Kidney epithelial cell (primary cell): ENCODE data around the gene FMNL2. TPM values are rescaled to one million over a fixed set of nuclear protein-coding genes. Genes with fewer than 3 reads are reported as not detected.

ENCODE experiments used
- DNase-seq: peaks from one replicate; pipeline ENCODE4 v3.0.0-alpha.2; 2010; ENCODE audit warnings: low read depth
- H3K27me3 ChIP-seq: 2 replicates; pipeline ENCODE4 v1.6.0; 2011; ENCODE audit warnings: low read length; ENCODE audit not compliant: control insufficient read depth, insufficient read depth
- H3K36me3 ChIP-seq: 2 replicates; pipeline ENCODE4 v1.5.1; 2011; ENCODE audit warnings: low read length; ENCODE audit not compliant: control insufficient read depth, insufficient read depth
- H3K4me3 ChIP-seq: 2 replicates; pipeline ENCODE4 v1.5.1; 2011; ENCODE audit warnings: low read depth, mild to moderate bottlenecking, control low read depth, low read length
- total RNA-seq: library from RNA; depleted of rRNA; stranded (reverse); fragments of >200 nt; gene quantifications from 2 replicates; pipeline ENCODE4 v1.2.3, GENCODE V29; 2015
- TF ChIP-seq, protein P1 (sequence below): IDR thresholded peaks from 2 replicates; pipeline ENCODE4 v1.5.1; 2011; ENCODE audit warnings: mild to moderate bottlenecking, moderate library complexity, low read length, control low read depth, inconsistent platforms; ENCODE audit not compliant: insufficient read depth, poor library complexity, severe bottlenecking

FMNL2 gene
- total RNA-seq, 1 donor from 2014 or later, result 68.0 TPM

DNA sequence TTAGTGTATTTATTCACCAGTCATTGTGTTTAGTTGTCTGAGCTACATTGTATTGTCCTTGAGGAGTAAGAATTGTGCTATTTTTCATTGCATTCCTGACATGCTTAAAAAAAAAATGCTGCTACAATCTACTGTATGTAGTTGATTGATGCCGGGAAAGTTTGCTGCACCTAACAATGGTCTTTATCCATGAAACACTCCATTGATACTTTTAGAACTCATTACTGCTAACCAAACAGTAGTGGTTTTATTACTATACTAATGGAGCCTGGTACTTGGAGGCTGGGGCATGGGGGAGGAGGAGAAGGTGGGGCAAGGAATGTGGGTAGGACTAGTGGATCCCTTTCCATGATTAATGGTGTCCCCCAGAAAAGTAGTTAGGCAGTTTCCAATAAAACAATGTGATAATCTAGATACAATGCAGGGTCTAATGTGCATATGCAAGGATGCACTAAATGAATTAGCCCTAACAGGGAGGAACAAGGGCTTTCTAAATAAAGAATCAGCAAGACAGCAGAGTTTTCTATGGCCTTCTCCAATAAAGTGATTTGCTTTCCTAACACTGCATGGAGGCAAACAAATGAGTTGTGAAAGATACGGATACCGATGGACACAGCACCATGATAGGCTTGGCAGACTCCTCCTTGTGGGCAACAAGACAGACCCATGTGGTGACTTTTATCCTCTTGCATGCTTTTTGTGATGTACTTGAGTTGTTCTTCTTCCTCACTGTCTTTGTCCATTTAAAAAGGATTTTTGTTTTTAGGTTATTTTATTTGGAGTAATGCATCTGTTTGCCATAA is 78.5 kb downstream of the FMNL2 start:
- no peak for DNase-seq
- no peaks in the 10 kb centered on the region for H3K36me3 ChIP-seq
- TF ChIP-seq, protein P1, sequence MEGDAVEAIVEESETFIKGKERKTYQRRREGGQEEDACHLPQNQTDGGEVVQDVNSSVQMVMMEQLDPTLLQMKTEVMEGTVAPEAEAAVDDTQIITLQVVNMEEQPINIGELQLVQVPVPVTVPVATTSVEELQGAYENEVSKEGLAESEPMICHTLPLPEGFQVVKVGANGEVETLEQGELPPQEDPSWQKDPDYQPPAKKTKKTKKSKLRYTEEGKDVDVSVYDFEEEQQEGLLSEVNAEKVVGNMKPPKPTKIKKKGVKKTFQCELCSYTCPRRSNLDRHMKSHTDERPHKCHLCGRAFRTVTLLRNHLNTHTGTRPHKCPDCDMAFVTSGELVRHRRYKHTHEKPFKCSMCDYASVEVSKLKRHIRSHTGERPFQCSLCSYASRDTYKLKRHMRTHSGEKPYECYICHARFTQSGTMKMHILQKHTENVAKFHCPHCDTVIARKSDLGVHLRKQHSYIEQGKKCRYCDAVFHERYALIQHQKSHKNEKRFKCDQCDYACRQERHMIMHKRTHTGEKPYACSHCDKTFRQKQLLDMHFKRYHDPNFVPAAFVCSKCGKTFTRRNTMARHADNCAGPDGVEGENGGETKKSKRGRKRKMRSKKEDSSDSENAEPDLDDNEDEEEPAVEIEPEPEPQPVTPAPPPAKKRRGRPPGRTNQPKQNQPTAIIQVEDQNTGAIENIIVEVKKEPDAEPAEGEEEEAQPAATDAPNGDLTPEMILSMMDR, result no peak
- H3K27me3 ChIP-seq, result no peaks in the 10 kb centered on the region
- no peak overlapping the region for H3K4me3 ChIP-seq

DNA sequence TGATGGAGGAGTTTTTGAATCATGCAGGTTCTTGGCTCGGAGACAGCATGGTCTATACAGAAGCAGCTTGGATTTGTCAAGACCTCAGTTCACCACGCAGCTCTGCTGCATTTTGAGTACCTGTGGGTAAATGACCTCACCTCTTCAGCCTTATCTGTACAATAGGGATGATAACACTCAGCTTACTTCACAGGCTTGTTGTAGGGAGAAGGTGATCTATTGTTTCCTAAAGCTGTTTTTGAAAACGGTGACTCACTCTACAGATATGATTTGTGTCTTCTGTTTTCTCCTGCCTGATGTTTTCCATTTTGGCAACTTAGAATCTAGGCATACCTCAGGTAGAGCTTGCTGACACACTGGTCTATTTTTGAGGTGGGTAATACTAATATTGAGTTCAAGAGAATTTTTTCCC is 80.3 kb downstream of the FMNL2 start:
- no peaks in the 10 kb centered on the region for H3K27me3 ChIP-seq
- no peak for DNase-seq
- H3K36me3 ChIP-seq, result no peaks in the 10 kb centered on the region
- TF ChIP-seq, protein P1, result no peak
- no peak overlapping the region for H3K4me3 ChIP-seq

DNA sequence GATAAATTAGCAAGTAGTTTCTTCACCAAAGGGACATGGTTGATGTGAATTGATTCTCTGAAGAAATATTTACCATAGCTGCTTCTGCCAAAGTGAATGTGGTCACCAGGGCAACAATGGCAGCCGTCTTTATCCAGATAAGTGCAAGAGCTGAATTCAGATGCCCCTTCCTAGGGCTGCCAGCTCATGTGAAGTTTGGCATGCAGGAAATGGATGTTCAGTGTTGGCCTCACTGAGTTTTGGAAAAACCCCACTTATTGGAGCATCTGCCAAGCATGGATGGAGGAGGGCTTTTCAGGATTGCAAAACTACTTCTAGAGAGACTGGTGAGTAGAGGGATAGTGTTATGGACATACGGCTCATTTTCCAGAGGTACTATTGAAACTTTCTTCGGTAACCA is 80.8 kb downstream of the FMNL2 start:
- Histone ChIP-seq H3K27me3 (no peaks in the 10 kb centered on the region), H3K36me3 (no peaks in the 10 kb centered on the region), H3K4me3 (no peak overlapping the region)
- DNase-seq, result no peak
- TF ChIP-seq, protein P1, result no peak

DNA sequence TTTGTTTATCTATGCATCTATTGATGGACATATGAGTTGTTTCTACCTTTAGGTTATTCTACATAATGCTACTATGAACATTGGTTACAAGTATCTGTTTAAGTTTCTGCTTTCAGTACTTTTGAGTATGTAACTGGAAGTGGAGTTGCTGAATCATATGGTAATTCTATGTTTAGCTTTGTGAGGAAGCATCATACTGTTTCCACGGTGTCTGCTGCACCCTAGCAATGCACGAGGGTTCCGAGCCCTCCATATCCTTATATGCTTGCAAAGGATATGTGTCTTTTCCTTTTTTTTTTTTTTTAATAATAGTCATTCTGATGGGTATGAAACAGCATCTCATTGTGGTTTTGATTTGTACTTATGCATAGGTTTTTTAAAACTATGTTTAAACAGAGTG is 83.7 kb downstream of the FMNL2 start:
- Histone ChIP-seq H3K4me3 (no peak overlapping the region), H3K36me3 (no peaks in the 10 kb centered on the region), H3K27me3 (no peaks in the 10 kb centered on the region)
- TF ChIP-seq, protein P1, result no peak
- DNase-seq, result no peak

DNA sequence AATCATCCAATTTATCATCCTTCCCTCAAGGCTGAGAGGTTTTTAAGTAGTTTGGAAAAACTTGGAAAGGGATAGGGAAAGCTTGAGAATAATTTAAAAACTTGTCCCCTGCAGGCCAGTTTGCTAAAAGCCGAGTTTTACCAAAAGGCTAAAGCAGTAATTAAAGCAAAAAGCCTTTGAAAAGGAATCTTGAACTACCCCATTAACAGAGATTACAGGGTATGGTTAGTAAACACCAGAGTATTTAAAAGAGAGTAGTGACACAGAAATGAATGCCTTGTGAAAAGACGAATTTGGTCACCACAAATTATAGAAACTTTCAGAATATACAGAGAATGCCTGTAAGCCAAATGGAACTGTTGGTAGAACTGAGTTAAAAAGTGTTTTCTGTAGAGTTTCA is 85.0 kb downstream of the FMNL2 start:
- H3K4me3 ChIP-seq, result no peak overlapping the region
- no peak for DNase-seq
- H3K36me3 ChIP-seq, result no peaks in the 10 kb centered on the region
- H3K27me3 ChIP-seq, result no peaks in the 10 kb centered on the region
- TF ChIP-seq, protein P1, result no peak

DNA sequence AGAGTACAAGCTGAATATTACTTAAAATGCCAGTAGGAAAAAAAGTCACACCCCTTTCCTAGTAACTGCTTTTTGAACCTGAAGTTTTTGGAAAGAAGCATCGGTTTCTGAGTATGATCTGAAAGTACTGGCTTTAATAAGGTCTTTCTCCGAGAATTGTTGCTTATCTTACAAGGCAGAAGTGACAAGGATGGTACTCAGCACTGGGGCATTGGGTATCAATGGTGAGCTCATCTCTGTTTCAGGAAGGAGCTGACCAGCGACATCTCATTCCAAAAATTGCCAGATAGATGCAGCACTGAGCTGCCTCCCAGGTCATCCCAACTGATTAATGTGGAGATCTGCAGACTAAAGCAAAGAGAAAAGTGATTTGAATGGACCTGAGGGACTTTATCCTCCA is 85.4 kb downstream of the FMNL2 start:
- Histone ChIP-seq H3K4me3 (no peak overlapping the region), H3K36me3 (no peaks in the 10 kb centered on the region), H3K27me3 (no peaks in the 10 kb centered on the region)
- DNase-seq, result no peak
- TF ChIP-seq, protein P1, result no peak
